Gastroesophageal sphincter (tissue), 3 donors: ENCODE data around the gene OR2AT4.

Experiments
- CTCF ChIP-seq, 4 experiments: fragments of 200-600 bp in 2 of 4; fragments of 450-650 bp in 2 of 4; sonication (generic) in 1 of 4; IDR thresholded peaks; one replicate each; pipeline ENCODE4 v1.5.1; 2017 to 2019; ENCODE audit warnings: antibody characterized with exemption in 4 of 4, mild to moderate bottlenecking in 2 of 4, moderate library complexity in 2 of 4
- EP300 ChIP-seq: sonication (generic); formaldehyde crosslinking; IDR thresholded peaks from one replicate; pipeline ENCODE4 v1.6.1; 2017; ENCODE audit warnings: antibody characterized with exemption, mild to moderate bottlenecking
- POLR2A ChIP-seq, 2 donors: fragments of 450-650 bp; IDR thresholded peaks; one replicate each; pipeline ENCODE4 v1.6.1; 2017; ENCODE audit warnings: antibody characterized with exemption in 2 of 2, mild to moderate bottlenecking in 2 of 2, moderate library complexity in 1 of 2
- POLR2AphosphoS5 ChIP-seq: sonication (generic); formaldehyde crosslinking; IDR thresholded peaks from one replicate; pipeline ENCODE4 v1.6.1; 2017; ENCODE audit warnings: antibody characterized with exemption

- TF ChIP-seq POLR2AphosphoS5, result no peak
- TF ChIP-seq CTCF (IDR thresholded peaks at IDR 0.05), result no peak
- no peak for TF ChIP-seq EP300
- TF ChIP-seq POLR2A (IDR thresholded peaks at IDR 0.05), result no peak
Measured at GRCh38 chr11:75050516-75050915, 46.2 kb downstream of the OR2AT4 start.
